ENCODE results near the gene CCDC61. TPM values are rescaled to one million over a fixed set of nuclear protein-coding genes. Genes with fewer than 3 reads are reported as not detected.

Gene CCDC61
- total RNA-seq, 1 donor, result 3.9 TPM

DNA sequence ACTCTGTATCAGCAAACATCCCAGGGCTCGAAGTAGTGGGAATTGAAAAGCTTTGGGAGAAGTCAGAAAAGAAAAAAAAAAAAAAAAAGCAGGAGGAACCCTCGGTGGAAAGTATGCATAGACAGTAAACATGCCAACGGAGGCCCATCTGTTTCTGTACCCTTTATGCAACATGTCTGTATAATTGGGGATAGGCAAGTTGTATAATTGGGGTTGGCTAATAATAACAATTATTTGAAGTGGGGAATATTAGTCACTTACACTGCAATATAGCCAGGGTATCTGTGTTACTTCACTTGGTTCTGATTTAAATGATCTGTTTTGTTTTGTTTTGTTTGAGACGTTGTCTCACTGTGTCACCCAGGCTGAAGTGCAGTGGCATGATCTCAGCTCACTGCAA lies 57.6 kb downstream of the CCDC61 start:
- no peak for DNase-seq (ENCODE audit: low read depth)
- TF ChIP-seq, protein P1, sequence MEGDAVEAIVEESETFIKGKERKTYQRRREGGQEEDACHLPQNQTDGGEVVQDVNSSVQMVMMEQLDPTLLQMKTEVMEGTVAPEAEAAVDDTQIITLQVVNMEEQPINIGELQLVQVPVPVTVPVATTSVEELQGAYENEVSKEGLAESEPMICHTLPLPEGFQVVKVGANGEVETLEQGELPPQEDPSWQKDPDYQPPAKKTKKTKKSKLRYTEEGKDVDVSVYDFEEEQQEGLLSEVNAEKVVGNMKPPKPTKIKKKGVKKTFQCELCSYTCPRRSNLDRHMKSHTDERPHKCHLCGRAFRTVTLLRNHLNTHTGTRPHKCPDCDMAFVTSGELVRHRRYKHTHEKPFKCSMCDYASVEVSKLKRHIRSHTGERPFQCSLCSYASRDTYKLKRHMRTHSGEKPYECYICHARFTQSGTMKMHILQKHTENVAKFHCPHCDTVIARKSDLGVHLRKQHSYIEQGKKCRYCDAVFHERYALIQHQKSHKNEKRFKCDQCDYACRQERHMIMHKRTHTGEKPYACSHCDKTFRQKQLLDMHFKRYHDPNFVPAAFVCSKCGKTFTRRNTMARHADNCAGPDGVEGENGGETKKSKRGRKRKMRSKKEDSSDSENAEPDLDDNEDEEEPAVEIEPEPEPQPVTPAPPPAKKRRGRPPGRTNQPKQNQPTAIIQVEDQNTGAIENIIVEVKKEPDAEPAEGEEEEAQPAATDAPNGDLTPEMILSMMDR (IDR thresholded peaks at IDR 0.05; ENCODE audit: insufficient read depth, low read depth, low read length), result no peak
- no peak overlapping the region for H3K4me3 ChIP-seq (ENCODE audit: low read depth, low read length)

DNA sequence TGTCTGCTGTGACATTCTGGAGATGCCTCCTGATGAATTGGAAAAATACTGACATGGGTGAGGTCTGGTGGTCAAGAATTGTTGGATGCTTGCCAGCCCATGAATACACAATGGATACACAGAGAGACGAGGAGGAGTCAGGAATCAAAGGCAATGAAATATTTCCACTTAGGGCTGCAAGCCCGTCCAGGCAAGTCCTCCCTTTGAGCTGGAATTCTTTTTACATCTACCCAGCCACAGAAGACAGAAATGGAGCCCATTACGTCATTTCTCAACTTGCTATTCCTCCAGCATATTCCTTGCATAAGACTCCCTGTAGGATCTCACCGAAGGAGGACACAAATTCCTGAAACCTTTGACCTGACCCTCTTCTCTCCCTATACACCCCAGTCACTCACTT lies 61.3 kb downstream of the CCDC61 start:
- DNase-seq (ENCODE audit: low read depth), result no peak
- TF ChIP-seq, protein P1 (IDR thresholded peaks at IDR 0.05; ENCODE audit: insufficient read depth, low read depth, low read length), result no peak
- no peak overlapping the region for H3K4me3 ChIP-seq (ENCODE audit: low read depth, low read length)

DNA sequence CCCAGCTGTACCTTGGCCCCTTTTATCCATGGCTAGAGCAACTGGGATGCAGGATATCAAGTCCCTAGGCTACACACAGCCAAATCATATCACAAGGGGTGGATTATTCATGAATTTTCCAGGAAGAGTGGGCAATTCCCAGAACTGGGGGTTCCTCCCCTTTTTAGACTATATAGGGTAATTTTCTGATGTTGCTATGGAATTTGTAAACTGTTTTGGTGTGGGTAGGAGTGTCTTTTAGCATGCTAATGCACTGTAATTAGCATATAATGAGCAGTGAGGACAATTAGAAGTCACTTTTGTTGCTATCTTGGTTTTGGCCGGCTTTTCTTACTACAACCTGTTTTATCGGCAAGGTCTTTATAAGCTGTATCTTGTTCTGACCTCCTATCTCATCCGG lies 63.5 kb downstream of the CCDC61 start:
- TF ChIP-seq, protein P1 (IDR thresholded peaks at IDR 0.05; ENCODE audit: insufficient read depth, low read depth, low read length), result no peak
- no peak for DNase-seq (ENCODE audit: low read depth)
- no peak overlapping the region for H3K4me3 ChIP-seq (ENCODE audit: low read depth, low read length)

DNA sequence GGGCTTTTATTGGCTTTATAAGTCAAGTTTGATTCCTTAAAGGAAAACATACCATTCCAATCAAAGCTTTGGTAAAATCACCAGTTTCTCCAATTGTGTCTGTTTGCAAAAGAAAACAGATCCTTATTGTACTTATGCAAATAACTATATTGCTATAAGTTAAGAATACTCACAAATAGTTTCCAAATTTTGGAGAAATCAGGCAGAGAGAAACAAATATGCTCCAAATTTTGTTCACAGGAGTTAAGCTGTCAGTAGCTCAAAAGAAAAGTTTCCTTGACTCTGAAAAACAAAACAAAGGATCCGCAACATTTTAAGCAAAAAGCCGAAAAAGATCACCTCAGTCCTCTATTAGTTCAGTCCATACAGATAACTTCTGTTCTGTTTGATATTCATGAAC lies 64.7 kb downstream of the CCDC61 start:
- DNase-seq (ENCODE audit: low read depth), result no peak
- H3K4me3 ChIP-seq (ENCODE audit: low read depth, low read length), result no peak overlapping the region
- TF ChIP-seq, protein P1 (IDR thresholded peaks at IDR 0.05; ENCODE audit: insufficient read depth, low read depth, low read length), result no peak

DNA sequence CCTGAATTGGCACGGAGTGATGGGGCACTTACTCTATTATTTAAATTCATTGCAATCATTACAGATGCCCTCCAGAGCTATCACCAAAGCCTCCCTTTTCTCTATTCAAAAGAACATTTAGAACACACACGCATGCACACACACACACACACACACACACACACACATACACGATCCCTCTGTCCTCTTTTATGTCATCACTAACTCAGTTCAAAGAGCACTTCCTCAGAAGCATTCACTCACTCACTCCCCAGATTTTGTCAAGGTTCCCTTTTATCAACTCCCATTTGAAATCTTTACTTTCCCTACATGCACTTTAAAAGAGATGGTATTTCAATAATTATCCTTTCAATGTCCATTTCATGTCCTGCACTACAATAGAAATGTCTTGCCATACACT lies 67.9 kb downstream of the CCDC61 start:
- no peak overlapping the region for H3K4me3 ChIP-seq (ENCODE audit: low read depth, low read length)
- TF ChIP-seq, protein P1 (IDR thresholded peaks at IDR 0.05; ENCODE audit: insufficient read depth, low read depth, low read length), result no peak
- DNase-seq (ENCODE audit: low read depth), result no peak

DNA sequence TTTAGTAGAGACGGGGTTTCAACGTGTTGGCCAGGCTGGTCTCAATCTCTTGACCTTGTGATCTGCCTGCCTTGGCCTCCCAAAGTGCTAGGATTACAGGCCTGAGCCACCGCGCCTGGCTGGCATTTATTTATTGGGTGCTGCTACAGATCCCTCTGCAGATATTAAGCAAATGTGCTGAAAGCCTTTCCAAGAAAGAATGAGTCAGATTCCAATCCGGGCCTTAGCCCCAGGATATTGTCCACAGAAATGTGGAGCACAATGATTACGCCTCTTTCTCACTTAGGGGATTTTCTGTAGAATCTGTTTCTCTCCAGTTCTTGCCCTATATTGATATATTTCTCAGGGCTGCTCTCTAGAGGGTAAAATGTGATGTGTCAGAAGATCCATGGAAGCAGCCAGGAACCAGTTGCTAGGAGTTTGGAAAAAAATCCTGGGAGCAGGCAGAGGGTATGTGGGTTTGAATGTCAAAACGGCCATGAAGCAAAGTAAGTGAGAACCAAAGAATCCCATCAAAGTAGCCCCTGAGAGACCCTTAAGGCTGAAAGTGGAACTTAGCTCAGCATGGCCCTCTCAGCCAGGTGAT lies 70.3 kb downstream of the CCDC61 start:
- no peak overlapping the region for H3K4me3 ChIP-seq (ENCODE audit: low read depth, low read length)
- TF ChIP-seq, protein P1 (IDR thresholded peaks at IDR 0.05; ENCODE audit: insufficient read depth, low read depth, low read length), result no peak
- DNase-seq (ENCODE audit: low read depth), result peak; percentile 26

DNA sequence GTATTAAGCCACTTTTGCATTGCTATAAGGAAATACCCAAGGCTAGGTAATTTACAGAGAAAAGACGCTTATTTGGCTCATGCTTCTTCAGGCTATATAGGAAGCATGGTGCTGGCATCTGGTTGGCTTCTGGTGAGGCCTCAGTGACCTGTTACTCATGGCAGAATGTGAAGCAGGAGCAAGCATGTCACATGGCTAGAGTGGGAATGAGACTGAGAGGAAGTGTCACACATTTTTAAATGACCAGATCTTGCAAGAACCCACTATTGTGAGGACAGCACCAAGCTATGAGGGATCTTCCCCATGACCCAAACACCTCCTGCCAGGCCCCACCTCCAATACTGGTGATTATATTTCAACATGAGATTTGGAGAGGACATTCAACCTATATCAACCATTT lies 71.2 kb downstream of the CCDC61 start:
- DNase-seq (ENCODE audit: low read depth), result no peak
- H3K4me3 ChIP-seq (ENCODE audit: low read depth, low read length), result no peak overlapping the region
- TF ChIP-seq, protein P1 (IDR thresholded peaks at IDR 0.05; ENCODE audit: insufficient read depth, low read depth, low read length), result no peak
